Uterus (tissue), 2 donors: Measurements from ENCODE around the gene EXOC2.

Experiments used
- POLR2A ChIP-seq, 2 donors: fragments of 450-650 bp; IDR thresholded peaks; one replicate each; pipeline ENCODE4 v1.6.1; 2016; ENCODE audit warnings: antibody characterized with exemption in 2 of 2, mild to moderate bottlenecking in 1 of 2, moderate library complexity in 1 of 2
- TF ChIP-seq, protein P1 (sequence below), 4 experiments: fragments of 200-600 bp in 2 of 4; fragments of 450-650 bp in 2 of 4; sonication (generic) in 2 of 4; IDR thresholded peaks; one replicate each; pipeline ENCODE4 v1.5.1; 2016 to 2019; ENCODE audit warnings: antibody characterized with exemption in 4 of 4, mild to moderate bottlenecking in 2 of 4, moderate library complexity in 1 of 4

DNA sequence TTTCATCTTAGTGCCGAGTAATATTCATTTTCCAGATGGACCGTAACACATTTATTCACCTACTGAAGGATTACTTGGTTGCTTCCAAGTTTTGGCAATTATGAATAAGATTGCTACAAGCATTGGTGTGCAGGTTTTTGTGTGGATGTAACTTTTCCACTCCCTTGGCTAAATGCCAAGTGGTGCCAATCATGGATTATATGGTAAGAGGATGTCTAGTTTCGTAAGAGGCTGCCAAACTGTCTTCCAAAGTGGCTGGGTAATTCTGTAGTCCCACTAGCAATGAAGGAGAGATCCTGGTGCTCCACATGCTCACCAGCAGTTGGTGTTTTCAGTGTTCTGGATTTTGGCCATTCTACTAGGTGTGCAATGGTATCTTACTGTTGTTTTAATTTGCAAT lies 184.3 kb downstream of the EXOC2 start:
- TF ChIP-seq, protein P1, sequence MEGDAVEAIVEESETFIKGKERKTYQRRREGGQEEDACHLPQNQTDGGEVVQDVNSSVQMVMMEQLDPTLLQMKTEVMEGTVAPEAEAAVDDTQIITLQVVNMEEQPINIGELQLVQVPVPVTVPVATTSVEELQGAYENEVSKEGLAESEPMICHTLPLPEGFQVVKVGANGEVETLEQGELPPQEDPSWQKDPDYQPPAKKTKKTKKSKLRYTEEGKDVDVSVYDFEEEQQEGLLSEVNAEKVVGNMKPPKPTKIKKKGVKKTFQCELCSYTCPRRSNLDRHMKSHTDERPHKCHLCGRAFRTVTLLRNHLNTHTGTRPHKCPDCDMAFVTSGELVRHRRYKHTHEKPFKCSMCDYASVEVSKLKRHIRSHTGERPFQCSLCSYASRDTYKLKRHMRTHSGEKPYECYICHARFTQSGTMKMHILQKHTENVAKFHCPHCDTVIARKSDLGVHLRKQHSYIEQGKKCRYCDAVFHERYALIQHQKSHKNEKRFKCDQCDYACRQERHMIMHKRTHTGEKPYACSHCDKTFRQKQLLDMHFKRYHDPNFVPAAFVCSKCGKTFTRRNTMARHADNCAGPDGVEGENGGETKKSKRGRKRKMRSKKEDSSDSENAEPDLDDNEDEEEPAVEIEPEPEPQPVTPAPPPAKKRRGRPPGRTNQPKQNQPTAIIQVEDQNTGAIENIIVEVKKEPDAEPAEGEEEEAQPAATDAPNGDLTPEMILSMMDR (IDR thresholded peaks at IDR 0.05), result no peak
- TF ChIP-seq POLR2A (IDR thresholded peaks at IDR 0.05), result no peak
